Liver (tissue), 3 donors: ENCODE measurements around the gene TFF1.

Experiments used
- CTCF ChIP-seq: fragments of 150-350 bp; IDR thresholded peaks from 2 replicates; pipeline ENCODE4 v1.5.1; 2017; ENCODE audit warnings: improper control_type of control experiment, low read depth, low read length; ENCODE audit not compliant: missing input control
- EGR1 ChIP-seq, 2 donors: IDR thresholded peaks; 2 replicates each; pipeline ENCODE4 v1.6.1; 2016 to 2018; ENCODE audit warnings: antibody characterized with exemption in 2 of 2, low read depth in 2 of 2
- RXRA ChIP-seq, 2 donors: IDR thresholded peaks; 2 replicates each; pipeline ENCODE4 v1.6.1; 2017 to 2018; ENCODE audit warnings: antibody characterized with exemption in 2 of 2, mild to moderate bottlenecking in 1 of 2
- SP1 ChIP-seq: IDR thresholded peaks from 2 replicates; pipeline ENCODE4 v1.6.1; 2018; ENCODE audit warnings: antibody characterized with exemption, mild to moderate bottlenecking
- YY1 ChIP-seq: IDR thresholded peaks from 2 replicates; pipeline ENCODE4 v1.6.1; 2016; ENCODE audit warnings: antibody characterized with exemption, mild to moderate bottlenecking
- donor health status: healthy.
- donor health status: healthy.

DNA sequence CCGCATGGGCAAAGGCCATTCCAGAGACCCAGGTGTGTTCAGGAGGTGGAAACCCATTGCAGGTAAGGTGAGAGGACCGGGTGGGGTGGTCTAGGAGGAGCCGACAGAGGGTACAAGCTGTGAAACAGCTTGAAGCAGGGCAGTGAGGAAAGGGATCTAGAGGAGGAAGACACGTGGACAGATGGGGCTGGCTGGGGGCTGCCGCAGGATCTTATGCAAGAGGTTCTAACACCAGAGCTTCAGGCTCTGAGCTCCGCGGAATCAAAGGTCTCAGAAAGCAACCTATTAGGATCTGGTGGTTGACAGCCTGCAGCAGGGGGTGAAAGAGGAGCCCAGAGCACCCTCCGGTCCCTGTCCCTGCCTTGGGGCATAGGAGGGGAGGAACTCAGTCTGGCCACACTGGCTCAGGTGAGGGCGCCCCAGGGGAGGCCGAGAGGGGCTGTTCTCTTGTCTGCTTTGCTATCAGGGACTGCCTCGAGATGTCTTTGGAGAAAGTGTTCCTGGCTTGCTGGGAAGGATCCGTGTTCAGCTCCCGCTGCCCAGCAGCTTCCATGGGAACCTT lies 1.9 kb downstream of the TFF1 start:
- TF ChIP-seq EGR1 (IDR thresholded peaks at IDR 0.05; ENCODE audit: low read depth in 2 of 2) (no peak), CTCF (no peak), SP1 (no peak), RXRA (IDR thresholded peaks at IDR 0.05) (no peak), YY1 (no peak)
